Ectodermal cell (in vitro differentiated cells): ENCODE measurements around the gene WDR31.
"Not testable (repeated sequence)": the region's sequence is repeated elsewhere in the genome, so short reads cannot be mapped to it uniquely, and the experiment has no call there.

Experiments used
- H3K27ac ChIP-seq: 2 replicates; pipeline ENCODE4 v1.7.0; 2013; ENCODE audit warnings: mild to moderate bottlenecking, low read depth, low read length; ENCODE audit not compliant: insufficient read depth, poor library complexity, severe bottlenecking
- H3K27me3 ChIP-seq: 2 replicates; pipeline ENCODE4 v1.7.0; 2013; ENCODE audit warnings: mild to moderate bottlenecking, low read length; ENCODE audit not compliant: insufficient read depth, control insufficient read depth, poor library complexity, severe bottlenecking
- H3K36me3 ChIP-seq: one replicate; pipeline ENCODE4 v1.7.0; 2013; ENCODE audit warnings: low read length; ENCODE audit not compliant: control insufficient read depth, insufficient read depth
- H3K4me1 ChIP-seq: one replicate; pipeline ENCODE4 v1.7.0; 2013; ENCODE audit warnings: low read length; ENCODE audit not compliant: control insufficient read depth, insufficient read depth
- H3K4me3 ChIP-seq: 2 replicates; pipeline ENCODE4 v1.7.0; 2013; ENCODE audit warnings: low read depth, low read length, control low read depth; ENCODE audit not compliant: insufficient read depth
- H3K9me3 ChIP-seq: 2 replicates; pipeline ENCODE4 v1.7.0; 2013; ENCODE audit warnings: mild to moderate bottlenecking, low read length, moderate library complexity; ENCODE audit not compliant: control insufficient read depth
- WGBS, 2 experiments: methylation state at CpG; one replicate each; pipeline ENCODE4 v1.1.7; 2013; ENCODE audit warnings: missing lambda C conversion rate in 2 of 2; 5-methylcytosine and 5-hydroxymethylcytosine counted together

The WDR31 gene

GRCh38 chr9:113368982-113369854 is 29.1 kb upstream of the WDR31 start:
- Histone ChIP-seq H3K27ac (no peak overlapping the region), H3K36me3 (peaks cover 5% of the 10 kb centered on the region), H3K4me3 (no peak overlapping the region), H3K4me1 (no peaks in the 10 kb centered on the region), H3K9me3 (no peaks in the 10 kb centered on the region), H3K27me3 (no peaks in the 10 kb centered on the region)
- WGBS, 2 experiments = 85 to 95% methylated on average over 11 to 13 of the region's 13 CpGs

DNA sequence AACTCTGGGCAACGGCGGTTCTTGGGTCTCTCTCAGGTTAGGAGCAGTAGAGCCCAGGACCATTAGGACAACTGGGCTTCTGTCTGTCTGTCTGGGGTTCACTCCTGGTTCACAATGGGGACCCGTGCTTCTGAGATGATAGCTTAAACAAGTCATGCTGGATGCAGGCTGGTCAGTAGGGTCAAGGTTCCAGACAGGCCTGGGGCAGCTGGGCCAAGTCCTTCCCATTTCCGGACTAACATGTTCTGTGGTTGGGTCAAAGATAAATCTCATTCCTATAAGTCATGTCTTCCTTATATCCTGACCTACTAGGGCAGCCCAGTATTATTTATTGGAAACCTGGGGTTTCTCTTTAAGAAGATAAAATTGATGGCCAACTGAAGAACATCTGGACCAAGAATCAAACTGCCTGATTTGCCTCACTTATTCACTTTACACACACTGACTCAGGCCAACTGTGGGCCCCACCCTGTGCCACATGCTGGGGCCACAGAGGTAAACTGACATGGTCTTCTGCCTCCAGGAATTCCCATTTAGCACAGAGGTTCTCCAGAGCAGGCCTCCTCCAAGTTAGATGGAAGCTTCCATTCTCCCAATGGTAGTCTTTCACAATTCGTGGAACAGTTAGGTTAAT is 28.4 kb upstream of the WDR31 start:
- WGBS, 2 experiments = 89 to 90% methylated on average over 5 of the region's 5 CpGs
- H3K9me3 ChIP-seq = no peaks in the 10 kb centered on the region
- no peaks in the 10 kb centered on the region for H3K4me1 ChIP-seq
- H3K27me3 ChIP-seq = no peaks in the 10 kb centered on the region
- H3K4me3 ChIP-seq = no peak overlapping the region
- no peaks in the 10 kb centered on the region for H3K36me3 ChIP-seq
- no peak overlapping the region for H3K27ac ChIP-seq

DNA sequence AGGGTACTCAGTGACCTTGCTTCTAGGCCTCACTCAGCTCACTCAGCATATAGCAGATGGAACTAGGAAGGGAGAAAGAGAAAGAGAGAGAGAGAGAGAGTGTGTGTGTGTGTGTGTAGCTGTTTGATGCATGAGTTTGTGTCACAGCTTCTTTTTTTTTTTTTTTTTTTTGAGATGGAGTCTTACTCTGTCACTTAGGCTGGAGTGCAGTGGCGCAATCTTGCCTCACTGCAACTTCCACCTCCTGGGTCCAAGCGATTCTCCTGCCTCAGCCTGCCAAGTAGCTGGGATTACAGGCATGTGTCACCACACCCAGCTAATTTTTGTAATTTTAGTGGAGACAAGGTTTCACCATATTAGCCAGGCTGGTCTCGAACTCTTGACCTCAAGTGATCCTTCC is 25.6 kb upstream of the WDR31 start:
- H3K27me3 ChIP-seq, H3K9me3 ChIP-seq, H3K36me3 ChIP-seq, H3K4me1 ChIP-seq, H3K4me3 ChIP-seq, H3K27ac ChIP-seq: not testable (repeated sequence)
- WGBS, 2 experiments = 92 to 96% methylated on average over 3 of the region's 3 CpGs

- no peak overlapping the region for H3K27ac ChIP-seq
- H3K9me3 ChIP-seq = no peaks in the 10 kb centered on the region
- no peak overlapping the region for H3K4me3 ChIP-seq
- no peaks in the 10 kb centered on the region for H3K4me1 ChIP-seq
- H3K36me3 ChIP-seq = no peaks in the 10 kb centered on the region
- WGBS, 2 experiments = 63 to 100% methylated on average over 1 of the region's 1 CpG
- H3K27me3 ChIP-seq = no peaks in the 10 kb centered on the region
Measured at GRCh38 chr9:113364951-113365350, 24.9 kb upstream of the WDR31 start.

DNA sequence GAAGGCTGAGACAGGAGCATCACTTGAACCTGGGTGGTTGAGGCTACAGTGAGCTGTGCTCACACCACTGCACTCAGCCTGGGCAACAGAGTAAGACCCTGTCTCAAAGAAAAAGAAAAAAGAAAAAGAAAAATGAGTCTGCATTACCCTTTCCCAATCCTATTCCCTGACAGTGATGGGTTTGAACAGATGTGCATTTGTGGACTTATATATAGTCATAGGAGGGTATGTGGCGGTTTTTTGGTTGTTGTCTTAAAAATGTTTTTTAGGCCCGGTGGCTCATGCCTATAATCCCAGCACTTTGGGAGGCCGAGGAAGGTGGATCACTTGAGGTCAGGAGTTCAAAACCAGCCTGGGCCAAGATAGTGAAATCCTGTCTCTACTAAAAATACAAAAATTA is 23.3 kb upstream of the WDR31 start:
- Histone ChIP-seq H3K36me3 (no peaks in the 10 kb centered on the region), H3K27ac (no peak overlapping the region), H3K4me3 (no peak overlapping the region), H3K9me3 (no peaks in the 10 kb centered on the region), H3K4me1 (no peaks in the 10 kb centered on the region), H3K27me3 (no peaks in the 10 kb centered on the region)
- WGBS, 2 experiments = 94 to 98% methylated on average over 3 of the region's 3 CpGs

- Histone ChIP-seq H3K36me3 (no peaks in the 10 kb centered on the region), H3K4me3 (no peak overlapping the region), H3K27ac (no peak overlapping the region), H3K9me3 (no peaks in the 10 kb centered on the region), H3K4me1 (no peaks in the 10 kb centered on the region), H3K27me3 (no peaks in the 10 kb centered on the region)
- 88 to 92% methylated on average over 5 to 6 of the region's 7 CpGs for WGBS, 2 experiments
Measured at GRCh38 chr9:113361304-113362018, 21.4 kb upstream of the WDR31 start.

GRCh38 chr9:113360242-113360842 is 20.3 kb upstream of the WDR31 start:
- Histone ChIP-seq H3K4me1 (no peaks in the 10 kb centered on the region), H3K27me3 (no peaks in the 10 kb centered on the region), H3K9me3 (no peaks in the 10 kb centered on the region), H3K4me3 (no peak overlapping the region), H3K27ac (no peak overlapping the region), H3K36me3 (no peaks in the 10 kb centered on the region)
- 86 to 87% methylated on average over 15 of the region's 15 CpGs for WGBS, 2 experiments

GRCh38 chr9:113359385-113359784 is 19.3 kb upstream of the WDR31 start:
- Histone ChIP-seq H3K27me3 (no peaks in the 10 kb centered on the region), H3K9me3 (no peaks in the 10 kb centered on the region), H3K4me1 (no peaks in the 10 kb centered on the region), H3K36me3 (no peaks in the 10 kb centered on the region), H3K27ac (no peak overlapping the region), H3K4me3 (no peak overlapping the region)
- WGBS, 2 experiments = 97% methylated on average over 1 of the region's 1 CpG

DNA sequence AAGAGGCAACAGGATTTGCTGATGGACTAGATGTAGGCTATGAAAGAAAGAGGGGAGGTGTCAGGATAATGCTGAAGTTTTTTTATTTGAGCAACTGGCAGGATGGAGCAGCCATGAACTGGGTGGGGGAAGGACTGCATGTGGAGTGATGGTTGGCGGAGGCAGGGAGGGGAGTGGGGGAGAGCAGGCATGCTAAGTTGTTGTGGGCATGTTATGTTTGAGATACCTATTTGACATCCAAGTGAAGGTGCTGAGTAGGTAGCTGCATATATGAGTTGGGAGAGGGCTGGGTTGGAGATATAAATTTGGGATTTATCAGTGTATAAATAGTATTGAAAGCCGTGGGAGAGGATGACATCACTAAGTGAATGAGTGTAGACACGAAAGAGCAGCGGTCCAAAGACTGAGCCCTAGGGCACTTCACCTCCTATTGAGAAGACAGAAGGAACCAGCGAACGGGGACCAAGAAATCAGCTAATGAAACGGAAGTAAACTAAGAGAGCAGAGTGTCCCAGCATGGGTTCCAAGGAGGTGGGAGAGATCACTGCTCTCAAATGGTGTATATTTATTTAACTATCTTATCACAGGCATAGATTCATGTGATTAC is 16.7 kb upstream of the WDR31 start:
- 78 to 83% methylated on average over 7 of the region's 7 CpGs for WGBS, 2 experiments
- H3K9me3 ChIP-seq = no peaks in the 10 kb centered on the region
- H3K27ac ChIP-seq = no peak overlapping the region
- H3K36me3 ChIP-seq = no peaks in the 10 kb centered on the region
- no peak overlapping the region for H3K4me3 ChIP-seq
- H3K27me3 ChIP-seq = peaks cover 16% of the 10 kb centered on the region
- no peaks in the 10 kb centered on the region for H3K4me1 ChIP-seq
